Nephron (organoid): ENCODE results near the gene GADD45G.

Experiments
- H3K27ac Mint-ChIP-seq, 3 experiments: 2 replicates each; pipeline ENCODE4 v1.8.0; 2020; ENCODE audit warnings: mixed read lengths in 3 of 3, mild to moderate bottlenecking in 2 of 3, moderate library complexity in 1 of 3
- H3K27me3 Mint-ChIP-seq: 2 replicates; pipeline ENCODE4 v1.8.0; 2021; ENCODE audit warnings: low read depth, mild to moderate bottlenecking, moderate library complexity, mixed read lengths
- H3K36me3 Mint-ChIP-seq: 2 replicates; pipeline ENCODE4 v1.8.0; 2020; ENCODE audit warnings: low read depth, mixed read lengths
- H3K4me1 Mint-ChIP-seq: 2 replicates; pipeline ENCODE4 v1.8.0; 2020; ENCODE audit warnings: mixed read lengths
- H3K4me3 Mint-ChIP-seq, 3 experiments: 2 replicates each; pipeline ENCODE4 v1.8.0; 2020; ENCODE audit warnings: mild to moderate bottlenecking in 3 of 3, mixed read lengths in 3 of 3, moderate library complexity in 2 of 3
- H3K9me3 Mint-ChIP-seq: 2 replicates; pipeline ENCODE4 v1.8.0; 2020; ENCODE audit warnings: mixed read lengths
- TF ChIP-seq, protein P1 (sequence below), 3 experiments: fragments of 200-600 bp; sonication (generic); IDR thresholded peaks; one replicate each; pipeline ENCODE4 v1.5.0; 2021; ENCODE audit warnings: antibody characterized with exemption in 3 of 3; ENCODE audit not compliant: unreplicated experiment in 3 of 3

GADD45G gene

DNA sequence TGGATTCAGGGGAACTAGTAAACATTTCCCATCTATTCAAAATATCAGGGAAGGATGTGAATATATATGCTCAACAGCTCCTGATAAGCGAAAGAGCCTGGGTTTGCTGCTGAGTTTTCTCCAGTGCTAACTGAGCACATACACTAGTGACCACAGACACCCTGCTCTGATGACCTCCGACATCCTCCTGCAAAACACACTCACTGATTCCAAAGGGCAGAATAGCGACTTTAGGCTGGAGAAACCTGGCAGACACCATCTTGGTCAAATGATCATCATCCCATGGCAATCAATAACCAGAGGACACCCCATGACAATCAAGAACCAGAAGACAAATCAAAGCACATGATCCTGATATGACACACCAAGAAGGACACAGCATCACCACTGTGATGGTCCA, 9.2 kb upstream of the GADD45G start:
- no peak overlapping the region for H3K27ac Mint-ChIP-seq
- H3K36me3 Mint-ChIP-seq = no peaks in the 10 kb centered on the region
- H3K9me3 Mint-ChIP-seq = peaks cover 2% of the 10 kb centered on the region
- TF ChIP-seq, protein P1, sequence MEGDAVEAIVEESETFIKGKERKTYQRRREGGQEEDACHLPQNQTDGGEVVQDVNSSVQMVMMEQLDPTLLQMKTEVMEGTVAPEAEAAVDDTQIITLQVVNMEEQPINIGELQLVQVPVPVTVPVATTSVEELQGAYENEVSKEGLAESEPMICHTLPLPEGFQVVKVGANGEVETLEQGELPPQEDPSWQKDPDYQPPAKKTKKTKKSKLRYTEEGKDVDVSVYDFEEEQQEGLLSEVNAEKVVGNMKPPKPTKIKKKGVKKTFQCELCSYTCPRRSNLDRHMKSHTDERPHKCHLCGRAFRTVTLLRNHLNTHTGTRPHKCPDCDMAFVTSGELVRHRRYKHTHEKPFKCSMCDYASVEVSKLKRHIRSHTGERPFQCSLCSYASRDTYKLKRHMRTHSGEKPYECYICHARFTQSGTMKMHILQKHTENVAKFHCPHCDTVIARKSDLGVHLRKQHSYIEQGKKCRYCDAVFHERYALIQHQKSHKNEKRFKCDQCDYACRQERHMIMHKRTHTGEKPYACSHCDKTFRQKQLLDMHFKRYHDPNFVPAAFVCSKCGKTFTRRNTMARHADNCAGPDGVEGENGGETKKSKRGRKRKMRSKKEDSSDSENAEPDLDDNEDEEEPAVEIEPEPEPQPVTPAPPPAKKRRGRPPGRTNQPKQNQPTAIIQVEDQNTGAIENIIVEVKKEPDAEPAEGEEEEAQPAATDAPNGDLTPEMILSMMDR (IDR thresholded peaks at IDR 0.05; ENCODE audit: unreplicated experiment in 3 of 3) = no peak
- H3K4me1 Mint-ChIP-seq = peaks cover 14% of the 10 kb centered on the region
- H3K27me3 Mint-ChIP-seq = peaks cover 38% of the 10 kb centered on the region
- H3K4me3 Mint-ChIP-seq = no peak overlapping the region

DNA sequence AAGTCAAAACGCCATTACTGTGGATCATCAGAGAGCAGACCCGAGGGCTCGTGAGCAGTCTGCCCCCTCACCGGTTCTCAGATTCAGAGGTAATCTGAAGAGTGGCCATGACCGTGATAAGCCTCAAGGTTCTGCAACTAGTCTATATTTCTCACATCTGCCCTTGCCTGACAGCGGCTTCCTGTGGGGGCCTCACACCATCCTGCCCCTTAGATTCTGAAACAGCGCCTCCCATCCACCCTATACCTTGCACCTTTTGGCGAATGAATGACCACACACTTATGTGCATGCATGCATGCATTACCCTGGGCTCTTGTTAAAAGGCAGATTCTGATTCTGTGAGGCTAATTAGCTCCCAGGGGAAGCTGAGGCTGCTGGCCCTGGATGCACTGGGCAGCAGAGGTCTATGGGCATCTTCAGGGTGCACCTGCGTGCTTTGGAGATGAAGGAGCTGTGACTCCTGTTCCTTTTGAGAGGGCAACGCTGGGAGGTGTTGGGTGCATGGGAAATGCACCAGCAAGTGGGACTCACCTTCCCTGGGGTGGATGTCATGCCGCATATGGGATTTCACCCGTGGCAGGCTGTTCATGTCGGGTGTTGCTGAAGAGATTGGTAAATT, 7.8 kb upstream of the GADD45G start:
- H3K9me3 Mint-ChIP-seq = peaks cover 3% of the 10 kb centered on the region
- TF ChIP-seq, protein P1 (IDR thresholded peaks at IDR 0.05; ENCODE audit: unreplicated experiment in 3 of 3) = no peak
- no peak overlapping the region for H3K27ac Mint-ChIP-seq
- H3K4me1 Mint-ChIP-seq = peaks cover 19% of the 10 kb centered on the region
- H3K4me3 Mint-ChIP-seq = no peak overlapping the region
- peaks cover 41% of the 10 kb centered on the region for H3K27me3 Mint-ChIP-seq
- no peaks in the 10 kb centered on the region for H3K36me3 Mint-ChIP-seq

DNA sequence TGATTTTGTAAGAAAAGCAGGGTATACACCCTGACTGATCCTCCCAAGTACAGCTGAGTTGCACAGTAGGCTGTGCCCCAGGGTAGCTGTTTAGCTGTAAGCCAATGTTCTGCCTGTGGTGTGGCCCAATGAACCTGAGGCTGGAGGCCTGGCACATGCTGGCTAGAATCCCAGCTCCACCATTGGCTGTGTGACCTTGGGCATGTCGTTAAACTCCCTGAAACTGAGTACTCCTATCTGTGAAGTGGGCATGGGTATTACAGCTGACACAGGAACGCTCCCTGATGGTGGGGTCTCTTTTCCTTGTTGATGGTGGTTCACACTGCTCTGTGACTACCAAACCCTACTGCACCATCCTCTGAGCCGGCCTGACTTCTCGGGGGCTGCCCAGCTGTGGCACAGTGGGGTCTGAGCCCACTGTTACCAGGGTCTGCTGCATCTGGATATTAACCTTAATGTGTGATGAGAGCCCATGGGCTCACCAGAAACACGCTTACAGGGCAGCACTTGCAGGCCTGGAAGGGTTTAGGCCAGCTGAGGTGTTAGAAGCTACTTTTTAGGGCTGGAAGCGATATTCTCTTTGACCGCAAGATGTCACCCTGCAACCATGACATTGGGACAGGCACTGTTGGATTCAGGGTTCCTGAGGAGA, 7.0 kb upstream of the GADD45G start:
- Mint-ChIP-seq H3K36me3 (no peaks in the 10 kb centered on the region), H3K9me3 (peaks cover 3% of the 10 kb centered on the region), H3K4me3 (no peak overlapping the region), H3K4me1 (peaks cover 18% of the 10 kb centered on the region), H3K27me3 (peaks cover 40% of the 10 kb centered on the region), H3K27ac (no peak overlapping the region)
- TF ChIP-seq, protein P1 (IDR thresholded peaks at IDR 0.05; ENCODE audit: unreplicated experiment in 3 of 3) = peak; percentile 80 to 86 (median 84)

DNA sequence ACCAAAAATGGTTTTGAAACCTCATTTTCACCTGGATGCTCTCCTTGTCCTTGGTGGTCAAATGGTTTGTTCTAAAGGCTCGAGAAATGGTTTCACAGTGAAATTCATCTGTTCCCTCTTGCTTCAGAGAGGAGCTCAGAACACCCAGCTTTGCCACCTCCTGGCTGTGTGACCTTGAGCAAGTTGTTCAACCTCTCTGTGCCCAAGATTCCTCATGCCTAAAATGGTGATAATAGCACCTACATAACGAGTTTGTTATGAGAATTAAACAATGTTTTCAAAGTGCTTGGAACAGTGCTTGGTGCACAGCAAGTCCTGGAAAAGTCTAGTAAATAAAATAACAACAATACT, 6.5 kb upstream of the GADD45G start:
- TF ChIP-seq, protein P1 (IDR thresholded peaks at IDR 0.05; ENCODE audit: unreplicated experiment in 3 of 3) = peak in 1 of 3 experiments; percentile 28
- Mint-ChIP-seq H3K27ac (no peak overlapping the region), H3K9me3 (peaks cover 3% of the 10 kb centered on the region), H3K4me1 (peaks cover 19% of the 10 kb centered on the region), H3K27me3 (peaks cover 45% of the 10 kb centered on the region), H3K36me3 (no peaks in the 10 kb centered on the region), H3K4me3 (no peak overlapping the region)

DNA sequence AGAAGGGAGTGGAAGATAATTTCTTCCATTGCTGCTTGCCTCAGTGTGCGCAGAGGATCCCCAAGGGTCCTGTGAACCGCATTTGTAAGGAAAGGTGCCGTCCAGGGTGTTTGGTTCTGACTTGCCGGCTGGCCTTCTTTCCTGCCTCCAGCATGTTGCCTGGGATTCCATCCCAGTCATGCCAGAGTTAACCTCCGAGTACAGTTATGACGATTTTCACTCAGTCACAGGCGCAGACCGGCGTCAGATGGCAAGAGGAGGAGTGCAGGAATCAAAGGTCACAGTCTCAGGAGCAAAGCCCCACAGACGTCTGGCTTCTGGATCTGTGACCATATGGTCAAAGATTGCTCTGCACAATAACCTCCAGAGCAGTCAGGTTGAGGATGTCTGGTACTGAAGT, 5.9 kb upstream of the GADD45G start:
- TF ChIP-seq, protein P1 (IDR thresholded peaks at IDR 0.05; ENCODE audit: unreplicated experiment in 3 of 3) = no peak
- H3K36me3 Mint-ChIP-seq = no peaks in the 10 kb centered on the region
- H3K27ac Mint-ChIP-seq = no peak overlapping the region
- peaks cover 3% of the 10 kb centered on the region for H3K9me3 Mint-ChIP-seq
- H3K4me1 Mint-ChIP-seq = peaks cover 22% of the 10 kb centered on the region
- H3K4me3 Mint-ChIP-seq = no peak overlapping the region
- H3K27me3 Mint-ChIP-seq = peaks cover 41% of the 10 kb centered on the region

DNA sequence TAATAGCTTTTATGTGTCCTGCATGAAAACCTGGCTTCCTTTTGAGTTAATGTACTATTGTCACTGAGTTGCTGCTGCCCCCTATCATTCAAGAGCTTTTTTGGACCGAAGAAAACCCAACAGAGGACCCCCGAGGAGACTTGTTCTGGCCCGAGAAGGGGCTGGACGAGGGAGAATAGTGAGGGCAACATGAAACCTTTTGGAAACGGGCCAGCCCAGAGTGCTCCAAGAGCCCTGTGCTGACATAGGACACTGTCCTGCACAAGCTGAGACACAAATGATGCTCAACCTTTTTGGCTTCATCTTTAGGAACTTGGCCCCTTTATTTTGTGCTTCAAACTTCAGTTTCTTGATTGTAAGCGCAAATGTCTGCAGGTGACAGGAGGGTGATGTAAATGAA, 4.0 kb upstream of the GADD45G start:
- peaks cover 3% of the 10 kb centered on the region for H3K9me3 Mint-ChIP-seq
- peaks cover 22% of the 10 kb centered on the region for H3K4me1 Mint-ChIP-seq
- peaks cover 32% of the 10 kb centered on the region for H3K27me3 Mint-ChIP-seq
- no peak overlapping the region for H3K27ac Mint-ChIP-seq
- TF ChIP-seq, protein P1 (IDR thresholded peaks at IDR 0.05; ENCODE audit: unreplicated experiment in 3 of 3) = no peak
- no peaks in the 10 kb centered on the region for H3K36me3 Mint-ChIP-seq
- H3K4me3 Mint-ChIP-seq = no peak overlapping the region
